Neural progenitor cell (in vitro differentiated cells): ENCODE results near the gene SPAG6. TPM values are rescaled to one million over a fixed set of nuclear protein-coding genes. Genes with fewer than 3 reads are reported as not detected.

ENCODE experiments used
- DNase-seq: peaks from one replicate; pipeline ENCODE4 v3.0.0-alpha.2; 2016; ENCODE audit warnings: low spot score
- H2AFZ ChIP-seq: fragments of 200-600 bp; sonication (generic); replicated peaks from 2 replicates; pipeline ENCODE4 v1.6.1; 2016; ENCODE audit warnings: antibody characterized with exemption
- H3F3A ChIP-seq: fragments of 200-600 bp; sonication (generic); 2 replicates; pipeline ENCODE4 v1.6.1; 2016; ENCODE audit warnings: antibody characterized with exemption, low read depth
- H3K27ac ChIP-seq: fragments of 200-600 bp; sonication (generic); 2 replicates; pipeline ENCODE4 v1.5.1; 2016; ENCODE audit warnings: mild to moderate bottlenecking
- H3K27me3 ChIP-seq: fragments of 200-600 bp; sonication (generic); 2 replicates; pipeline ENCODE4 v1.6.1; 2016; ENCODE audit warnings: mild to moderate bottlenecking, moderate library complexity
- H3K36me3 ChIP-seq: fragments of 200-600 bp; sonication (generic); 2 replicates; pipeline ENCODE4 v1.5.1; 2016
- H3K4me1 ChIP-seq: fragments of 200-600 bp; sonication (generic); 2 replicates; pipeline ENCODE4 v1.6.1; 2016; ENCODE audit warnings: mixed run types
- H3K4me2 ChIP-seq: fragments of 200-600 bp; sonication (generic); 2 replicates; pipeline ENCODE4 v1.6.1; 2016
- H3K4me3 ChIP-seq: fragments of 200-600 bp; sonication (generic); 2 replicates; pipeline ENCODE4 v1.5.1; 2016
- H3K79me2 ChIP-seq: fragments of 200-600 bp; sonication (generic); 2 replicates; pipeline ENCODE4 v1.6.1; 2016; ENCODE audit warnings: low read depth
- H3K9ac ChIP-seq: fragments of 200-600 bp; sonication (generic); 2 replicates; pipeline ENCODE4 v1.6.1; 2016
- H3K9me3 ChIP-seq: fragments of 200-600 bp; sonication (generic); 2 replicates; pipeline ENCODE4 v1.5.1; 2016; ENCODE audit warnings: low read depth
- H4K20me1 ChIP-seq: fragments of 200-600 bp; sonication (generic); 2 replicates; pipeline ENCODE4 v1.6.1; 2016; ENCODE audit warnings: low read depth
- H3K27ac Mint-ChIP-seq: 3 replicates; pipeline ENCODE4 v1.8.0; 2021; ENCODE audit warnings: mixed read lengths
- H3K27me3 Mint-ChIP-seq: 2 replicates; pipeline ENCODE4 v1.8.0; 2022; ENCODE audit warnings: low read depth, mild to moderate bottlenecking, inconsistent platforms, moderate library complexity, mixed read lengths; ENCODE audit not compliant: insufficient read depth
- H3K36me3 Mint-ChIP-seq: 3 replicates; pipeline ENCODE4 v1.8.0; 2021; ENCODE audit warnings: mixed read lengths
- H3K4me1 Mint-ChIP-seq: 3 replicates; pipeline ENCODE4 v1.8.0; 2021; ENCODE audit warnings: mixed read lengths
- H3K4me3 Mint-ChIP-seq: 3 replicates; pipeline ENCODE4 v1.8.0; 2021; ENCODE audit warnings: mild to moderate bottlenecking, moderate library complexity, mixed read lengths
- H3K9me3 Mint-ChIP-seq: 3 replicates; pipeline ENCODE4 v1.8.0; 2020; ENCODE audit warnings: mixed read lengths
- CTCF ChIP-seq: fragments of 200-600 bp; sonication (generic); IDR thresholded peaks from 2 replicates; pipeline ENCODE4 v1.5.1; 2017; ENCODE audit warnings: antibody characterized with exemption, mild to moderate bottlenecking
- EZH2 ChIP-seq: fragments of 200-600 bp; sonication (generic); IDR thresholded peaks from 2 replicates; pipeline ENCODE4 v1.6.1; 2017; ENCODE audit warnings: antibody characterized with exemption, mild to moderate bottlenecking, moderate library complexity
- EZH2phosphoT487 ChIP-seq: fragments of 200-600 bp; sonication (generic); IDR thresholded peaks from 2 replicates; pipeline ENCODE4 v1.6.1; 2017; ENCODE audit warnings: antibody characterized with exemption
- total RNA-seq: library from RNA; depleted of rRNA; stranded (reverse); fragments of >200 nt; gene quantifications from 2 replicates; pipeline ENCODE4 v1.2.3, GENCODE V29; 2015; ENCODE audit warnings: low replicate concordance

SPAG6 gene
- total RNA-seq, 1 donor from 2014 or later = 0.71 TPM

- H3K9ac ChIP-seq = no peak overlapping the region
- Mint-ChIP-seq H3K27me3 (peaks cover 75% of the 10 kb centered on the region), H3K36me3 (no peaks in the 10 kb centered on the region), H3K9me3 (peaks cover 8% of the 10 kb centered on the region), H3K4me1 (peaks cover 21% of the 10 kb centered on the region), H3K27ac (no peak overlapping the region), H3K4me3 (peak overlapping the region; percentile 84)
- H3K27me3 ChIP-seq = peaks cover 100% of the 10 kb centered on the region
- no peak overlapping the region for H3K4me2 ChIP-seq
- no peak overlapping the region for H3K27ac ChIP-seq
- no peak overlapping the region for H3K4me3 ChIP-seq
- DNase-seq = no peak
- H3F3A ChIP-seq = peaks cover 55% of the 10 kb centered on the region
- peaks cover 32% of the 10 kb centered on the region for H4K20me1 ChIP-seq
- no peak for TF ChIP-seq CTCF
- no peak for TF ChIP-seq EZH2phosphoT487
- no peak for TF ChIP-seq EZH2
- no peaks in the 10 kb centered on the region for H3K36me3 ChIP-seq
- H3K9me3 ChIP-seq = no peaks in the 10 kb centered on the region
- H3K4me1 ChIP-seq = peaks cover 19% of the 10 kb centered on the region
- no peaks in the 10 kb centered on the region for H3K79me2 ChIP-seq
- H2AFZ ChIP-seq = no peak overlapping the region
Observed at GRCh38 chr10:22341926-22342196, 3.4 kb upstream of the SPAG6 start.

- no peak overlapping the region for H3K27ac ChIP-seq
- TF ChIP-seq EZH2 (no peak), CTCF (no peak), EZH2phosphoT487 (no peak)
- H3K4me3 ChIP-seq = no peak overlapping the region
- Mint-ChIP-seq H3K4me3 (no peak overlapping the region), H3K27me3 (peaks cover 75% of the 10 kb centered on the region), H3K9me3 (peaks cover 8% of the 10 kb centered on the region), H3K4me1 (peaks cover 18% of the 10 kb centered on the region), H3K27ac (no peak overlapping the region), H3K36me3 (no peaks in the 10 kb centered on the region)
- peak; percentile 19 for DNase-seq
- peaks cover 49% of the 10 kb centered on the region for H3F3A ChIP-seq
- H3K9me3 ChIP-seq = no peaks in the 10 kb centered on the region
- no peak overlapping the region for H3K9ac ChIP-seq
- no peaks in the 10 kb centered on the region for H3K36me3 ChIP-seq
- peaks cover 13% of the 10 kb centered on the region for H3K4me1 ChIP-seq
- no peak overlapping the region for H2AFZ ChIP-seq
- H3K79me2 ChIP-seq = no peaks in the 10 kb centered on the region
- H3K27me3 ChIP-seq = peaks cover 100% of the 10 kb centered on the region
- H4K20me1 ChIP-seq = peaks cover 28% of the 10 kb centered on the region
- no peak overlapping the region for H3K4me2 ChIP-seq
Observed at GRCh38 chr10:22342421-22342820, 2.9 kb upstream of the SPAG6 start.

- Mint-ChIP-seq H3K36me3 (no peaks in the 10 kb centered on the region), H3K27me3 (peaks cover 68% of the 10 kb centered on the region), H3K4me3 (no peak overlapping the region), H3K4me1 (peaks cover 18% of the 10 kb centered on the region), H3K9me3 (peaks cover 8% of the 10 kb centered on the region), H3K27ac (no peak overlapping the region)
- Histone ChIP-seq H2AFZ (no peak overlapping the region), H3K9ac (no peak overlapping the region), H3K27ac (no peak overlapping the region), H3K4me3 (no peak overlapping the region), H3K4me2 (no peak overlapping the region), H4K20me1 (peaks cover 14% of the 10 kb centered on the region), H3K36me3 (no peaks in the 10 kb centered on the region), H3F3A (peaks cover 36% of the 10 kb centered on the region), H3K4me1 (peaks cover 4% of the 10 kb centered on the region), H3K79me2 (no peaks in the 10 kb centered on the region), H3K27me3 (peaks cover 100% of the 10 kb centered on the region), H3K9me3 (no peaks in the 10 kb centered on the region)
- TF ChIP-seq EZH2 = no peak
- TF ChIP-seq CTCF = no peak
- TF ChIP-seq EZH2phosphoT487 = no peak
- no peak for DNase-seq
Observed at GRCh38 chr10:22343731-22344130, 1.6 kb upstream of the SPAG6 start.

- Mint-ChIP-seq H3K9me3 (peaks cover 8% of the 10 kb centered on the region), H3K36me3 (no peaks in the 10 kb centered on the region), H3K4me3 (no peak overlapping the region), H3K27ac (no peak overlapping the region), H3K4me1 (peaks cover 18% of the 10 kb centered on the region), H3K27me3 (peaks cover 64% of the 10 kb centered on the region)
- H3K27me3 ChIP-seq = peaks cover 100% of the 10 kb centered on the region
- peaks cover 32% of the 10 kb centered on the region for H3F3A ChIP-seq
- no peaks in the 10 kb centered on the region for H3K79me2 ChIP-seq
- H3K27ac ChIP-seq = no peak overlapping the region
- no peak overlapping the region for H3K9ac ChIP-seq
- H3K4me1 ChIP-seq = peaks cover 4% of the 10 kb centered on the region
- peaks cover 10% of the 10 kb centered on the region for H4K20me1 ChIP-seq
- no peak overlapping the region for H3K4me3 ChIP-seq
- H3K36me3 ChIP-seq = no peaks in the 10 kb centered on the region
- no peaks in the 10 kb centered on the region for H3K9me3 ChIP-seq
- H3K4me2 ChIP-seq = no peak overlapping the region
- TF ChIP-seq EZH2phosphoT487 = no peak
- TF ChIP-seq CTCF = no peak
- no peak for TF ChIP-seq EZH2
- H2AFZ ChIP-seq = no peak overlapping the region
- no peak for DNase-seq
Observed at GRCh38 chr10:22344249-22344648, 1.0 kb upstream of the SPAG6 start.
